Middle frontal gyrus (tissue), 1 donor: Measurements from ENCODE around the gene AKNA.
"Not testable (repeated sequence)": the region's sequence is repeated elsewhere in the genome, so short reads cannot be mapped to it uniquely, and the experiment has no call there.

Source experiments
- DNase-seq: peaks from one replicate; pipeline ENCODE4 v3.0.0-alpha.2; 2015; ENCODE audit warnings: low spot score; ENCODE audit errors: extremely low spot score

AKNA gene

GRCh38 chr9:114341152-114341830, 46.5 kb downstream of the AKNA start:
- no peak for DNase-seq

GRCh38 chr9:114339130-114339908, 48.5 kb downstream of the AKNA start:
- no peak for DNase-seq

- DNase-seq, result no peak
Observed at GRCh38 chr9:114338187-114338586, 49.6 kb downstream of the AKNA start.

GRCh38 chr9:114336699-114337395, 50.9 kb downstream of the AKNA start:
- no peak for DNase-seq

- no peak for DNase-seq
Observed at GRCh38 chr9:114336157-114336556, 51.6 kb downstream of the AKNA start.

GRCh38 chr9:114335745-114336144, 52.0 kb downstream of the AKNA start:
- DNase-seq, result no peak

- DNase-seq, result no peak
Observed at GRCh38 chr9:114334490-114334889, 53.3 kb downstream of the AKNA start.

GRCh38 chr9:114333718-114334117, 54.1 kb downstream of the AKNA start:
- not testable (repeated sequence) for DNase-seq

GRCh38 chr9:114332474-114333040, 55.2 kb downstream of the AKNA start:
- not testable (repeated sequence) for DNase-seq

GRCh38 chr9:114331229-114332195, 56.3 kb downstream of the AKNA start:
- DNase-seq, result not testable (repeated sequence)

- no peak for DNase-seq
Observed at GRCh38 chr9:114330636-114331035, 57.1 kb downstream of the AKNA start.

GRCh38 chr9:114329625-114330022, 58.2 kb downstream of the AKNA start, which contains the start of gene ORM2:
ORM2 (plus strand) TSS chr9:114329869; CDS start chr9:114329905, 36 bp downstream.
- DNase-seq, result not testable (repeated sequence)

GRCh38 chr9:114328937-114329624, 58.7 kb downstream of the AKNA start:
- not testable (repeated sequence) for DNase-seq

GRCh38 chr9:114328357-114328820, 59.4 kb downstream of the AKNA start:
- not testable (repeated sequence) for DNase-seq

GRCh38 chr9:114327749-114328148, 60.0 kb downstream of the AKNA start:
- DNase-seq, result no peak

GRCh38 chr9:114325684-114326254, 62.0 kb downstream of the AKNA start:
- DNase-seq, result not testable (repeated sequence)

- not testable (repeated sequence) for DNase-seq
Observed at GRCh38 chr9:114324965-114325364, 62.8 kb downstream of the AKNA start.

- DNase-seq, result no peak
Observed at GRCh38 chr9:114324492-114324891, 63.3 kb downstream of the AKNA start.

- not testable (repeated sequence) for DNase-seq
Observed at GRCh38 chr9:114323849-114324248, 63.9 kb downstream of the AKNA start.
